ENCODE data around the gene ARHGAP40.
"Not testable (repeated sequence)": the region's sequence is repeated elsewhere in the genome, so short reads cannot be mapped to it uniquely, and the experiment has no call there.

The ARHGAP40 gene

GRCh38 chr20:38588303-38588702, 13.3 kb upstream of the ARHGAP40 start:
- DNase-seq (ENCODE audit: low read depth) = no peak

GRCh38 chr20:38589351-38589750, 12.3 kb upstream of the ARHGAP40 start:
- no peak for DNase-seq (ENCODE audit: low read depth)

GRCh38 chr20:38589967-38590675, 11.5 kb upstream of the ARHGAP40 start:
- DNase-seq (ENCODE audit: low read depth) = no peak

- DNase-seq (ENCODE audit: low read depth) = no peak
Observed at GRCh38 chr20:38590676-38591473, 10.7 kb upstream of the ARHGAP40 start.

GRCh38 chr20:38591474-38592410, 9.9 kb upstream of the ARHGAP40 start:
- no peak for DNase-seq (ENCODE audit: low read depth)

- DNase-seq (ENCODE audit: low read depth) = not testable (repeated sequence)
Observed at GRCh38 chr20:38592411-38592790, 9.2 kb upstream of the ARHGAP40 start.

GRCh38 chr20:38594281-38594680, 7.3 kb upstream of the ARHGAP40 start:
- not testable (repeated sequence) for DNase-seq (ENCODE audit: low read depth)

- DNase-seq (ENCODE audit: low read depth) = not testable (repeated sequence)
Observed at GRCh38 chr20:38595886-38596285, 5.7 kb upstream of the ARHGAP40 start.

- no peak for DNase-seq (ENCODE audit: low read depth)
Observed at GRCh38 chr20:38599410-38599882, 2.2 kb upstream of the ARHGAP40 start.

GRCh38 chr20:38600057-38600456, 1.6 kb upstream of the ARHGAP40 start:
- DNase-seq (ENCODE audit: low read depth) = no peak

- DNase-seq (ENCODE audit: low read depth) = no peak
Observed at GRCh38 chr20:38602185-38602581, 574 bp downstream of the ARHGAP40 start.

GRCh38 chr20:38603286-38603685, 1.7 kb downstream of the ARHGAP40 start:
- no peak for DNase-seq (ENCODE audit: low read depth)

GRCh38 chr20:38604873-38605303, 3.3 kb downstream of the ARHGAP40 start:
- DNase-seq (ENCODE audit: low read depth) = no peak

GRCh38 chr20:38607351-38607750, 5.7 kb downstream of the ARHGAP40 start:
- DNase-seq (ENCODE audit: low read depth) = no peak

GRCh38 chr20:38608188-38608587, 6.6 kb downstream of the ARHGAP40 start:
- DNase-seq (ENCODE audit: low read depth) = no peak

GRCh38 chr20:38609815-38610214, 8.2 kb downstream of the ARHGAP40 start:
- no peak for DNase-seq (ENCODE audit: low read depth)

GRCh38 chr20:38610521-38610920, 8.9 kb downstream of the ARHGAP40 start:
- no peak for DNase-seq (ENCODE audit: low read depth)

GRCh38 chr20:38612751-38613515, 11.3 kb downstream of the ARHGAP40 start:
- DNase-seq (ENCODE audit: low read depth) = no peak

- no peak for DNase-seq (ENCODE audit: low read depth)
Observed at GRCh38 chr20:38615283-38615682, 13.7 kb downstream of the ARHGAP40 start.

GRCh38 chr20:38616457-38616856, 14.8 kb downstream of the ARHGAP40 start:
- DNase-seq (ENCODE audit: low read depth) = no peak

All from fibroblast of gingiva (primary cell).